Measurements from ENCODE around the gene MARK2. TPM values are rescaled to one million over a fixed set of nuclear protein-coding genes. Genes with fewer than 3 reads are reported as not detected.

The MARK2 gene
- total RNA-seq, 1 experiment from 2014 or later: 10.1 TPM

DNA sequence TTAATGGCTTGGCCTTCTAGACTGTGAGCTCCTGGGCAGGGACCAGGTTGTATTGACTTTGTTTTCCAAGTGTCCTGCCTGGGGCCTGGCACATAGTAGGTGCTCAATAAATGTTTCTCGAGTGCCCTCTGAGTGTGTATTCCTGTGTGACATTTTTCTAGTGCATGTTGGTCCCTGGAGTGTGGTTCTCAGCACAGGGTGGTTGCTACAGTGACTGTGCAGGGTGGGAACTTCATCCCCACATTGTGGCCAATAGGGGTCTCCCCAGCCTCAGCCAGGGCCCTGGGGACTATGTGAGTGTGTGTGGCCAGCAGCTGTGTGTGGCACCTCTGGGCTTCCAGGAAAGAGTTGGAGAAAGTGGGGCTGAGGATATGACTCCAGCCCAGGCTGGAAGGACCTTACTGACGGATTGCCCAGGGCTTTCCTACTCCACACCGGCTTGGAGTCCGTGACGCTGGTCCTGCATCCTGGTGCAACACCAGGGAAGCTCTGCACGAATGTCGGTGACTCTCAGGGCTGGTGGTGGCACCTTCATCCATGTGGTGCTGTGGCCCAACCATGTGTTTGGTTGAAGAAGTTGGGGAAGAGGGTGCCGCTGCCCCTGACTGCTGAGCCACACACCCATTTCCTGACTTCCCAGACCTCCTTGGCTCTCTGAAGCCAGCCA lies 9.0 kb upstream of the MARK2 start:
- DNase-seq (ENCODE audit: low spot score): peak; percentile 44

DNA sequence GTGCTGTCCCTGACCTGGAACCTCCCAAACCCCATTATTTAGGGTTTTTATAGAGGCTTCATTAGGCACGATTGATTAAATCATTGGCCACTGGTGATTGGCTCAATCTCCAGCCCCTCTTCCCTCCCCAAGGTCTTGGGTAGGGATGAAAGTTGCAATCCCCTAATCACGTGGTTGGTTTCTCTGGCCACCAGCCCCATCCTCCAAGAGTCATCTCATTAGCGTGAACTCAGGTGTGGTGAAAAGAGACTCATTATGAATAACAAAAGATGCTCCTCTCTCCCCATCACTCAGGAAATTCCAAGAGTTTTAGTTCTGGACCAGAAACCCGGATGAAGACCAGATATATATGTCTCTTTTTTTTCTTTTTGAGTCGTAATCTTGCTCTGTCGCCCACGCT lies 7.6 kb upstream of the MARK2 start:
- DNase-seq (ENCODE audit: low spot score): no peak

DNA sequence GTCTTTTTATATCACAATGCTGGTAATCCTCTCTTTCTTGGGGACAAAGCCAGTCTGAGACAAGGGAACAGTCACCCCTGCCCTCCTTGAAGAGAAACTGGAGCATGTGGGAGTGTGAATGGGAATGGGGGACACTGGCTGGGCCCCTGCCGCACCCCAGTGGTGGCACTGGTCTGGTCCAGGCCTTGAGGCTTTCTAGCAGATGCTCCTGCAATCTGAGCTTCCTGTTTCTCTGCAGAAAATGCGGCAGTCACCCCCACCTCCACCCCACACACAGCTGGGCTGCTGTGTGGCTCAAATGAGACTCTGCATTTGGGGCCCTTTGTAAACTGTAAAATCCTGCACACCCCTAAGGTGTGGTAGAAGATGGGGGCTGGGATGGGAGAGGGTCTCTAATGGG lies 6.6 kb upstream of the MARK2 start:
- DNase-seq (ENCODE audit: low spot score): no peak

GRCh38 chr11:63833048-63833447 lies 5.9 kb upstream of the MARK2 start:
- no peak for DNase-seq (ENCODE audit: low spot score)

DNA sequence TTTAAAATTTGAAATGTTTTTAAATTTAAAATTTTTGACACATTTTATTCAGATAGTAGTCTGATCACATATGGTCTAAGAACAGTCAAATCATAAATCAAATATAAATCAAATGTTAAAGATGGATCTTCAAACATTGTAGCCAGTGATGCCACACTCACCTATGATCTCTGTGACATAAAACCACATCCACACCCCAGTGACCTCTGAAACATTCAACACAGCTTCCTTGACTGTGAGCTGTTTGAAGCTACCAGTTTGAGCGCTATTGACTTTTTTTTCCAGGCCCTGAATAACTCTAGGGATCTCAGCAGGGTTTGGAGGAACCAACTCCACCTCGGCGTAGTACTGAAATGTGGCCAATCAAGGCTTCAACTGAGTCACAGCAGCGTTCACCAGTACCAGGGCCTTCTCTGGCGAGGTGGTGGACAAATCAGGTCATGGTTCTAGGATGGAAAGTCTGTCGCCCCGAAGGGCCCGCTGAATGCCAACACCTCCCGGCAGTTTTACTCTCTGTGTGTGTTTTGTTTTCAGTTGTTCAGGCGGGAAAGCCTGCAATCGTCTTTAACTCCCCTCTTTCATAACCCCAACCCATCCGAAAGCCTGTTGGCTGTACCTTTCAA lies 4.3 kb upstream of the MARK2 start:
- no peak for DNase-seq (ENCODE audit: low spot score)

- no peak for DNase-seq (ENCODE audit: low spot score)
These were observed 3.8 kb upstream of the MARK2 start for GRCh38 chr11:63835158-63835545.

- DNase-seq (ENCODE audit: low spot score): peak; percentile 69
These were observed 1.8 kb upstream of the MARK2 start for GRCh38 chr11:63837027-63837688.

GRCh38 chr11:63837739-63838138 lies 1.2 kb upstream of the MARK2 start:
- no peak for DNase-seq (ENCODE audit: low spot score)

- DNase-seq (ENCODE audit: low spot score): no peak
These were observed 696 bp upstream of the MARK2 start for GRCh38 chr11:63838150-63838677.

DNA sequence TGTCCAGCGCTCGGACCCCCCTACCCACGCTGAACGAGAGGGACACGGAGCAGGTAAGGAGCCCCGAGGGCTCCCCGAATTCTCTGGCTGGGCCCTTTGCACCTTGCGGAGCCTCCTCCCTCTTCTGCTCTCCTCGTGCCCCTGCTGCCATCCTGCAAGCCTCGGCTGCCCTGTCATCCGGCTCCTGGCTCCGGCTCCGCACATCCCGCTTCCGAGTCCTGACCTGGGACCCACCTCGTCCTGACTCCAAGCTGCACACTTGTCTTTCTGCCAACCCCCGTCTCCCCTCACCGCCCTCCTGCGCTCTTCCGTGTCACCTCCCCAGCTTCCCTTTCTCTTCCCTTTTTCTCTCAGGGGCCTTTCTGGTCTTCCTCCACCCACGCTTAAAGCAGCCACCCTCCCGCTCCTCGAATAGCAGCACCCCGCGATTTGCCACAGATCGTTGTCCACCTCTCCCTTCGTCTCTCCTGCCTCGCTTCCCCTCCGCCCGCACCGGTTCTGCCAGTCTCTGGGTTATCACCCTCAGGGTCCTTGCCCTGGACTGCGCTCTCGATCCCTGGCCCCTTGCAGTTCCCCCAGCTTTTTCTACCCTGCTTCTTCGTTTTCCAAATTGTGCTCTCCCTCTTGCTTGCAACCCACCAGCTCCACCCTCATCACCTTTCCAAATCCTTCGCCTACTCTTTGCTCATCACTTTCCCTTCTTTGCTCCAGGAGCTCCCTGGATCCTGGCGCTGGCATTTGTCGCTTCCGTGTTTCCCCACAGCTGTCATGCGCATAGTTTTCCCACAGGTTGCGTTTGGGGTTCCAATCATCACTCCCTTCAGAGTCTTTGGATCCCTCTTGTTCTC lies 822 bp downstream of the MARK2 start:
- DNase-seq (ENCODE audit: low spot score): no peak

DNA sequence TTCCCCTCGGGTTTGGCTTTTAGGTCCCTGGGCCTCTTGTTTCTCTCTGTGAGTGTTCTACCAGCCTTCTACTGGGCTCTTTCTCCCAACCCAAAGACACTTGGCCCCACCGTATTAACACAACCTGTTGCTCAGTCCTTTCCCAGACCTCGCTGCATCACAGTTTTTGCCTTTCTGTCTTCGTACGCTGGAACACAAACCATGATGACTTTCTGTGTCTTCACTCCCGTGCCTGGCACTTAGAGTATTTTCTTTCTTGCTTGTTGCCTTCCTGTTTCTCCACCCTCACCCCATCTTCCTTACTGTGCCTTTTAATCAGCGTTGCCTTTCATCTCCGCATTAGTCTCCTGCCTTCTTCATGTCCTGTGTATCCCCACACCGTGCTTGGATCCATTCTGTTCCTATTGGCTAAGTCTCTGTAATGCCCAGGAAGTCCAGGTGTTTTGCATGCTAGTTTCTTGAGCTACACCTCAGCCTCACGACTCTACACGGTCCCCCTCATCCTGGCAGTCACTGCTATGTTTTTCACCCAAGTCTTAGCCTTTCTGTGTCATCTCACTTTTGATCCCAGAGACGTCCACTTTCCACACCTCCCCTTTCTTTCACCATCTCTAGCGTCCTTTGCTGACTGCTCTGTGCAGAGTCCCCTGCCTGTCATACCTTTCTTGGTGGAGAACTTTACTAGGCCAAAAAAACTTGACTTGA lies 1.6 kb downstream of the MARK2 start:
- DNase-seq (ENCODE audit: low spot score): no peak

- no peak for DNase-seq (ENCODE audit: low spot score)
These were observed 2.6 kb downstream of the MARK2 start for GRCh38 chr11:63841554-63841953.

DNA sequence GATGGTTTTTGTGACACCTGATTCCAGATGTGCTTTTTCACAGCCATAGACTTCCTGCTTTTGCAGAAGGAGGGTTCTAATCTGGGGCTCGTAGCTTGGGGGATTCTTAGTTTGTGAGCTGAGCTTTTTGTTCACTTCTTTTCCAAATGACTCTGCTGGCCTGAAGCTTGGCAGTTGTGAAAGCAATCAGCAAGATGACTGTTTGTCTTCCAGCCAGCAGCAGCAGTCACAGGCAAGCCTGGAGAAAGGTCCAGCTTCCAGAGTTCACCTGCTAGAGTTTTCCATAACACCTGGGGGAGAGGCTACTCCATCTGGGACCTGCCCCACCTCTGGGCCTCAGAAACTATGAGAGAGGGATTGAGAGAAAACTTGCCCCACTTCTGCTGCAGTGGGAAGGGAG lies 4.1 kb downstream of the MARK2 start:
- DNase-seq (ENCODE audit: low spot score): no peak

DNA sequence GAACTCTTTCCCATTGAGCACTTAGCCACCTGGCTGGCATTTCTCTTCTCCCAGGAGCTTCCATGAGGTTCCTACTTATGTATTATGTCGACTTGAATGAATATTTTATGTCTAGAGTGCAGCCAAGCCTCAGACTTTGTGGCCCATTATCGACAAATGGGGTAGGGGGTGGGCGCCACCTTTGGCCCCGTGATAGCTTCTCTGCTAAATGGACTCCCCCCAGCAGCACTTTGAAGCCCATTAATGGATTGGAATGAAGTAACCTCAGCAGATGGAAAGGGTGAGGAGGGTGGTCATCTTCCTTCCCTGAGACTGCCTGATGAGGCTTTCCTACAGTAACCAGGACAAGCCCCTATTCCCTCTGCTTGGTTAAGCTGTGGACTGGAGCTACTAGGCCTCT lies 5.9 kb downstream of the MARK2 start:
- no peak for DNase-seq (ENCODE audit: low spot score)

DNA sequence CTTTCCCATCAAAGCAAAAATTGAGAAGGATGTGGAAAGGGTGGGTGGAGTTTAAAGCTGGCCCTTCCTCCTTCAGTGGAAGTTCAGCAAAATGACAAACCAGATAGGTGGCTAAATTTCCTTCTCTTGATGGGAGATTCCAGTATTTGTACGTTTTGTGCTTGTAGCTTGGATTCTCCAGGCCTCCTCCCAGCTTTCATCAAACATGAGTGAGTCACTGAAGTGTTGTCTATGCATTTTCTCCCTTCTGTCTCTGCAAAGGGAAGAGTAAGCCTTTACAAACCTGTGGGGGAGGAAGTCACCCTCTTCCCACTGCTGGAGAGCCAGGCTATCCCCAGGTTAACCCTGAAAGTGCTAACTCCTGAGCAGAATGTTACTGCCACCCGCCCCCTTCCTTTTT lies 6.4 kb downstream of the MARK2 start:
- DNase-seq (ENCODE audit: low spot score): no peak

DNA sequence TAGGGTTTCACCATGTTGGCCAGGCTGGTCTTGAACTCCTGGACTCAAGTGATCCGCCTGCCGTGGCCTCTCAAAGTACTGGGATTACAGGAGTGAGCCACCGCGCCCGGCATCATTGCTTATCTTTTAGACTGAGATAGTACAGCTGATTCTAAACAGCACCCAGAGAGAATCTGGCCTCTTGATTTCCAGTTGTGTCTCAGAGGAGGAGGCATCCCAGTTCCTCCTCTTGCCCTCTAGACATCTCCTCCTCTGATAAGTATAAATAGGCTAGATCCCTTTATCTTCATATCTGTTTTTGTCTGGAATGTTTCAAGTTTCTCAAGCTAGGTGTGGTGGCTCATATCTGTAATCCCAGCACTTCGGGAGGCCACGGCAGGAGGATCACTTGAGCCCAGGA lies 7.0 kb downstream of the MARK2 start:
- DNase-seq (ENCODE audit: low spot score): no peak

DNA sequence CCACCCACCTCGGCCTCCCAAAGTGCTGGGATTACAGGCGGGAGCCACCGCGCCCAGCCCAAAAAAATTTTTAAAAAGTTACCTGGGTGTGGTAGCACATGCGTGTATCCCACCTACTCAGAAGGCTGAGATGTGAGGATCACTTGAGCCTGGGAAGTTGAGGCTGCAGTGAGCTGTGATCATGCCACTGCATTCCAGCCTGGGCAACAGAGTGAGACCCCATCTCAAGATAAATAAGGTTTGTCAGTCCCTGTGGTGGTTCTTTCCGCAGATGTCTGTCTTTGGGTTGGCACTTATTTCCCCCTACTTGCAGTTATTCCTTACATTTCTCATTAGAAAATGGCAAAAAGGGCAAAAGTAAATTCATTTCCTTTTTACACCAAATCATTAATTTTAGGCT lies 8.0 kb downstream of the MARK2 start:
- no peak for DNase-seq (ENCODE audit: low spot score)

GRCh38 chr11:63847363-63847762 lies 8.5 kb downstream of the MARK2 start:
- DNase-seq (ENCODE audit: low spot score): no peak

DNA sequence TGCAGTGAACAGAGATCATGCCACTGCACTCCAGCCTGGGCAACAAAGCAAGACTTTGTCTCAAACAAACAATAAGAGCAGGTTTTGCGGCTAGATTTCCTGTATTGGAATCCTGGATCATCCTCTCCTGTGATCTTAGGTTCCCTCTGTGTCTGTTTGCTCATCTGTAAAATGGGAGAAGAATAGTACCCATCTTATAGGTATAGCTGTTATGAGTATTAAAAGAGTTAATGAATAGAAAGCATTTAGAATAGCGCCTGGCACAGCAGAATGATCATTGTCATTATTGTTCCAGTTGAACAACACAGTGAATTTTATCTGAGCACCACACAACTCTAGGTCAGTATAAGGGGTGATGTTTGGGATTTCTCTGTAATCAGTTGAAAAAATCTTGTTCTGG lies 10.8 kb downstream of the MARK2 start:
- DNase-seq (ENCODE audit: low spot score): no peak

GRCh38 chr11:63850920-63851319 lies 12.0 kb downstream of the MARK2 start:
- no peak for DNase-seq (ENCODE audit: low spot score)

DNA sequence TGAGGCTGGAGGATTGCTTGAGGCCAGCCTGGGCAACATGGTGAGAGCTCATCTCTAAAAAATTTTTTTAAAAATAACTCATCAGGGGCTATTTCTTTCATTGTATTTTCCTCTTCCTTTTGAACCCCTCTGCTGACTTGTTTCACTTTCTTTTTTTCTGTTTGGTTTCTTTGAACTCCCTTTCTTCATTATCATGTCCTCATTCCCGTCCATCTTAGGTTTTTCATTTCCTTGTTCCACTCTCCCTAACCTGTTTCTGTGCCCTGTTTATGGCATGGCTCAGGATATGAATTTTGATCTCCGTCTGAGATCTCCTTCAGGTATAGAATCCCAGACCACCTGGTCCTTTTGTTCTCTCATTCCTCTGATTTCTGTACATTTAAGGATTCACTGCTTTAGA lies 12.5 kb downstream of the MARK2 start:
- no peak for DNase-seq (ENCODE audit: low spot score)

GRCh38 chr11:63853476-63853875 lies 14.6 kb downstream of the MARK2 start:
- DNase-seq (ENCODE audit: low spot score): no peak
